A673 (cell line): ENCODE results near the gene PPM1K.

Experiments used
- EZH2 ChIP-seq: fragments of 200-600 bp; sonication (generic); IDR thresholded peaks from 2 replicates; pipeline ENCODE4 v1.6.1; 2017; ENCODE audit warnings: borderline replicate concordance, low read depth, mild to moderate bottlenecking, mixed read lengths, antibody characterized with exemption, low read length; ENCODE audit not compliant: poor library complexity, severe bottlenecking
- TF ChIP-seq, protein P1 (sequence below): fragments of 300-800, 200-600 bp; sonication (generic); conservative IDR thresholded peaks from 2 replicates; pipeline ENCODE4 v1.5.1; 2017; ENCODE audit warnings: low read depth, mild to moderate bottlenecking, antibody characterized with exemption, low read length, moderate library complexity, mixed read lengths

GRCh38 chr4:88295656-88296055, 11.3 kb upstream of the PPM1K start:
- TF ChIP-seq, protein P1, sequence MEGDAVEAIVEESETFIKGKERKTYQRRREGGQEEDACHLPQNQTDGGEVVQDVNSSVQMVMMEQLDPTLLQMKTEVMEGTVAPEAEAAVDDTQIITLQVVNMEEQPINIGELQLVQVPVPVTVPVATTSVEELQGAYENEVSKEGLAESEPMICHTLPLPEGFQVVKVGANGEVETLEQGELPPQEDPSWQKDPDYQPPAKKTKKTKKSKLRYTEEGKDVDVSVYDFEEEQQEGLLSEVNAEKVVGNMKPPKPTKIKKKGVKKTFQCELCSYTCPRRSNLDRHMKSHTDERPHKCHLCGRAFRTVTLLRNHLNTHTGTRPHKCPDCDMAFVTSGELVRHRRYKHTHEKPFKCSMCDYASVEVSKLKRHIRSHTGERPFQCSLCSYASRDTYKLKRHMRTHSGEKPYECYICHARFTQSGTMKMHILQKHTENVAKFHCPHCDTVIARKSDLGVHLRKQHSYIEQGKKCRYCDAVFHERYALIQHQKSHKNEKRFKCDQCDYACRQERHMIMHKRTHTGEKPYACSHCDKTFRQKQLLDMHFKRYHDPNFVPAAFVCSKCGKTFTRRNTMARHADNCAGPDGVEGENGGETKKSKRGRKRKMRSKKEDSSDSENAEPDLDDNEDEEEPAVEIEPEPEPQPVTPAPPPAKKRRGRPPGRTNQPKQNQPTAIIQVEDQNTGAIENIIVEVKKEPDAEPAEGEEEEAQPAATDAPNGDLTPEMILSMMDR = no peak
- no peak for TF ChIP-seq EZH2
